Activated naive CD4-positive, alpha-beta T cell (primary cell): ENCODE data around the gene PTPRE.

ENCODE experiments used
- DNase-seq, 4 experiments: peaks; one replicate each; lab custom pipeline; 2025; lab: John Stamatoyannopoulos, UW

Gene PTPRE

DNA sequence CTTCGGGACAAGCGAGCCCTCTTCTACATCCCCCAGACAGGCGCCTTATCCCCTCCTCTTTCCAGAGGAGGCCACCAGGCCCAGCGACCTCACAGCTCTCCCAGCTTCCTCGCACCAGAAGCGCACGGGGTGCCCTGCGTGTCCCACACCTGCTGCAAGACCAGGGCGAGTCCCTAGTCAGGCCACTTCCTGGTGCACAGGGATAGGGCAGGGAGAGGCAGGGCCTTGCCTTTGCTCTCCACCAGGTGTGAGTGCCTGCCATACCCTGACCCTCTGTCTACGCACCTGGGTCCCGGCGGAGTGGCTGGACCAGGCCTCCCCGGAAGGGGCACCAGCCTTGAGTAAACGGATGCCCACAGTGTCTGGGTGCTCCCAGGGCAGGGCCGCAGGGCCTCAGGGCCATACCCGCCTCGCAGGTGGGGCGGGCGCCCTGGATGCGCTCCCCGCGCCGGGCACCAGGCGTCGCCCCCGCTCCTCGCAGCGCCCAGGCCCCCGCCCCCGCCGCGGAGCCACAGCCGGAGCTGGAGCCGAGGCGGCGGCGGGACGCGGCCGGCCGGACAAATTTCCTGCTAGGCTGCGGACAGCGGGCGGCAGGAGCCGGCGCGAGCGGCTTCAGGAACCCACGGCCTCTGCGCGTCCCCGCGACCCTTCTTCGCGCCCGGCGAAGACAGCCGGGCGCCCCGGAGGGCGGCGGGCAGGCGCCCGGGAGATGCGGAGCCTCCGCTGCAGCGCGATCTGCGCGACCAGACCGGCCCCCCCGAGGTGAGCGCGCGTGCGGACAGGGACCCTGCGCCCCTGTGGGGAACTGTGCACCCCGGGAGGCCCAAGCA is at the start of gene PTPRE:
Gene PTPRE (plus strand): TSS at position 556 of the 830 bp plus-strand sequence. CDS start 133,779 bp downstream, outside the sequence.
- DNase-seq, result peak; percentile 23 to 63 (median 44)

- DNase-seq, result no peak
Observed at GRCh38 chr10:127860592-127860991, 46.3 kb upstream of the PTPRE start.

GRCh38 chr10:127863231-127863825 is 43.6 kb upstream of the PTPRE start:
- no peak for DNase-seq

DNA sequence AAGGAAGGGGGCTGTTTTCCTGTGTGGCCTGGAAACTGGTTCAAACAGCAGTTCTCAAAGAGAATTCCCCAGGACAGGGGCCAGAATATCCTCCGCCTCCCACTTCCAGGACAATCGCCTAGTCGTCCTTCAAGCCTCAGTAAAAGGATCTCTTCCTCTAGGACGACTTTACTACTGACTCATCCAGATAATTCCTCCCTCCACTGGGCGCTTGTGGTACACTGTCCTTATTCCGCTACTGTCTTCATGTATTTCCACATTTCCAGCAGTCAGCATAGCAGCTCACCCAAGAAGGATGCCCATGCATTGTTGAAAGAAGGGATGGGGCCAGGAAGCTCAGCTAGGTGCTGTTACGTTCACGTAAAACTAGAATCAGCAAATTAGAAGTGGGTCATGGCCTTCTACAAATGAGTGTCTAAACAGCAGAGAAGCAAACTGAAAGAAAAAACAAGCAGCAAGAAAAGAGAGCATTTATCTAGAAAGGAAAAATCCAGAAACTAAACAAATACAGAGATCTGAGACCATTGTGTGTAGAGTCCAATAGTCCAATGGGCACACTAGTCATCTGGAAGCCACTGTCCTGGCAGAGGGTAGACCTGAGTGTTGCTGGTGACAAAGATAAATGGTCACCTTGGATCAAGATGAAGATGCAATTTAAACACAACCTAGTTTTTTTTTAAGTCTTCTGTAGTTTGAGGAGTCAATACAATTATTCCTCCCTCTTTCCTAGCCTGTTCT is 40.5 kb upstream of the PTPRE start:
- no peak for DNase-seq

GRCh38 chr10:127867805-127868204 is 39.1 kb upstream of the PTPRE start:
- DNase-seq, result no peak

DNA sequence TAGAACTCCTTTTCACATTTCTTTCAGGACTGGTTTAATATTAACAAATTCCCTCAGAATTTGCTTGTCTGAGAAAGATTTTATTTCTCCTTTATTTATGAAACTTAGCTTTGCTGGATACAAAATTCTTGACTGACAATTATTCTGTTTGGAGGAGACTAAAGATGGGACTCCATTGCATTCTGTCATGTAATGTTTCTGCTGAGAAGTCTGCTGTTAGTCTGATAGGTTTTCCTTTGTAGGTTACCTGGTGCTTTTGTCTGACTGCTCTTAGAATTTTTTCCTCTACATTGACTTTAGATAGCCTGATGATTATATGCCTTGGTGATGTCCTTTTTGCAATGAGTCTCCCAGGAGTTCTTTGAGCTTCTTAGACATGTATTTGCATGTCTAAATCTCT is 37.6 kb upstream of the PTPRE start:
- DNase-seq, result no peak

GRCh38 chr10:127871631-127872010 is 35.3 kb upstream of the PTPRE start:
- DNase-seq, result no peak

- no peak for DNase-seq
Observed at GRCh38 chr10:127872011-127872761, 34.7 kb upstream of the PTPRE start.

DNA sequence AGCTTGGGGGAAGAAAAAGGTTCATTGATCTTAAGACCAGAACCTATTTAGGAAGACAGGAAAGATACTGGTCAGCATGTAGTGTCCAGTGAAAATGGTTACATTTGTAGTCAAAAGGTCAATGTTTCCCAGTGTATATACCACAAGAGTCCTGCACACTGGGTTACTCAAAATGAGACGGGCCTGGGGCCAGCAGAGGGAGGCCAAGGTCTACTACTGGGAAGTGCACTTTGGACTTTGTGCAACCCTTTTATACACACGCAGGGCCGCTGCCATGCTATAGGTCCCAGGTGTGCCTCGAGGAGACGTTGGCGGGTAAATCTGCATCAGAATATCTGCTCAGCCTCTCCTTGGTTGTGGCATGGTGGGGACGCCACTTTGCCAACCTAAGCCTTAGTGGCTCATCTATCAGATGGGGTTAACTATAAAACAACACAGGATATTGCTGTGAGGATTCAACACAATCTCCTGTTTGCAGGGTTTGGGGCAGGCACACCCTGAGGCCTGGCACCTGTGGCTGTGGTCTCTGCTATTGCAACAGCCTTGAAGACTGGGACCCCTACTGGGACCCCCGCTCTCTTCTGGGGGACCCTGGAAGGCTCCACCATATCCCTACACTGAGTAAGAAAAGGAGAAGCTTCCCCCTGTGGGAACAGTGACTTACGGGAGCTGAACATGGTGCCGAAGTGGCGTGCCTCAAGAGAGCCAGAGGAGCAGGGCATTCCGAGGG is 33.9 kb upstream of the PTPRE start:
- DNase-seq, result no peak

GRCh38 chr10:127873901-127874470 is 32.9 kb upstream of the PTPRE start:
- no peak for DNase-seq

GRCh38 chr10:127874671-127875448 is 32.0 kb upstream of the PTPRE start:
- DNase-seq, result no peak

- DNase-seq, result no peak
Observed at GRCh38 chr10:127875449-127875765, 31.5 kb upstream of the PTPRE start.

GRCh38 chr10:127875916-127876315 is 31.0 kb upstream of the PTPRE start:
- no peak for DNase-seq

DNA sequence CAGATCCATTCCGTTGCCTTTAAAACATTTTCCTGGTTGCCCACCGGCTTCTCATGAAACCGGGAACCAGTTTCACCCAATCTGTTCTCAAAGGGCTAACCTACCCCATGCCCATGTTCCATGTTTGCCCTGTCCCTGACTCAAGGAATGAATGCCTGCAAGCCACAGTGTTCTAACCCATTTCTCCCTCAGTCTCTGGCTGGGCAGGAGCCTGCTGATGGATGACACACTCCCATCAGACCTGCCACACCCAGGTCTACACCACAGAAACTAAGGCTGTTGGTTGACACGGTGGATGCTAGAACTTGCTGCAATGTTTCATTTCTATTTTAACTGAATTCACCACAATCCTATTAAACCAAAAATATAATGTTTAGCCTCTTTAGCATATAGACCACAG is 29.8 kb upstream of the PTPRE start:
- no peak for DNase-seq

GRCh38 chr10:127877699-127878098 is 29.2 kb upstream of the PTPRE start:
- DNase-seq, result no peak

DNA sequence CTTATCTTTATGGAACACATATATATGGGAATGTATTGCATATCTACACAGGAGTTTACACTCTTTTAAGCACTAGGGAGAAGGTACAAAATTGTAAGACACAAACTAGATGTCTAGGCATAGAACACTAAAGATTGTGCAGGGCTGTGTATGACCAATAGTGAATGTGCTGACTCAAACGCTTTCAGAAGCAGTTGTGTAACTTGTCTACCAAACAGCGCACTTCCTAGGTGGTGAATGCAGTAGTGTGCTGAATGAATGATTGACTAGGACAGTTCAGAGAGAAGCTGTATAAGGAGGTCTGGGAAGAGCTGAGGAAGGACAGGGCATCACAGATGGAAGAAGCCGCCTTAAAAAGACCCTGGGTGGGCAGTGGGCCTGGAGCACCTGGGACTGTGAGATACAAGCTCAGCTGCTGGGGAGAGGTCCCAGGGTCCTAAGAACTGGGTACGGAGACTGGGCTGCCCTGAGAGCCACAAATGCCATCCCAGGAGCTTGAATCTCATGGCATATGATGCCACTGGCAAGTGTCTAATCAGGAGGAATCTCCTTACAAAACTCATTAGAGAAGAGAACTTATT is 28.3 kb upstream of the PTPRE start:
- DNase-seq, result no peak

DNA sequence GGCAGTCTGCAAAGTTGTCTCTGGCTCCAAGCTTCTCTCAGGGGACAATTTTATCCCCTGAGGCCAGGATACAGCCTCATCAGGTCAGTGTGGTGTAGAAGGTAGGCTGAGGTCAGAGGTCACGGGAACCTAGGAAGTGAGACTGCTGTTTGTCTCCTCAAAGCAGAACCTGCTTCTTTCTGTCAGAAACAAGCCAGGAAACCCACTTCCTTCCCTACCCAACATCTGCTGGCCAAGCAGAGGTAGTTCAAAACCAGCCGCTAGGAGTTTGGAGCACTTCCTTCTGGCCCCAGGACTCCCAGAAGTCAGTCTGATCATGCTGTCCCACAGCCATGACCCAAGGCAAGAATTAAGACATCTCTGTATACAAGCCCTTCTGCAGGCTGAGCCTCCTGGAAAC is 26.3 kb upstream of the PTPRE start:
- no peak for DNase-seq

DNA sequence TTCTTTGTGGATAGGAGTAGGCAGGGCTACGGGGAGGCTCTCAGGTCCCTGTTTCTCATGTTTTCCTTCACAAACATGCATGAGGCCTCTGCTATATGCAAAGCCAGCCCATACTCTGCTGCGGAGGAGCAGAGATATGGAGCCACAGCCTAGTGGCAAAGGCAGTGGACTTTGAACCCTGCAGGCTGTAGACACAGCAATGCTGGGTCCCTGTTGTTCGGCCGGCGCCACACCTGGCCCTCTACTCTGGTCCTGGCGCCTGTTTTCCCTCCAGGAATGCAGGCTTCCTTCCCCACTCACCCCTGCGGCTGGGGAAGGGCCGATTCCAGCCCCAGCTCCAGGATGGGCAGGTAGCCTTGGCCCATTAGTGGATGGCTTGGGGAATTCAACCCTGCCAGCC is 25.6 kb upstream of the PTPRE start:
- no peak for DNase-seq

- no peak for DNase-seq
Observed at GRCh38 chr10:127882391-127882790, 24.5 kb upstream of the PTPRE start.

GRCh38 chr10:127882801-127883459 is 24.0 kb upstream of the PTPRE start:
- DNase-seq, result no peak
